PFSK-1 (cell line): ENCODE data around the gene MYH3.

Source experiments
- FOXP2 ChIP-seq: optimal IDR thresholded peaks from 2 replicates; pipeline ENCODE3; 2011; ENCODE audit warnings: borderline replicate concordance, control low read depth, inconsistent platforms; ENCODE audit not compliant: insufficient read depth; ENCODE audit errors: extremely low read length, extremely low read depth
- POLR2AphosphoS5 ChIP-seq: IDR thresholded peaks from 2 replicates; pipeline ENCODE4 v1.6.1; 2012; ENCODE audit warnings: low read depth, mild to moderate bottlenecking, control low read depth, low read length, moderate library complexity
- REST ChIP-seq, 2 experiments: IDR thresholded peaks; 2 replicates each; pipeline versions ENCODE4 v1.6.1 to v1.8.0; 2011 to 2012; ENCODE audit warnings: low read depth in 2 of 2, low read length in 2 of 2, control low read depth in 1 of 2, inconsistent platforms in 1 of 2, mild to moderate bottlenecking in 1 of 2, moderate library complexity in 1 of 2; ENCODE audit not compliant: insufficient read depth in 1 of 2
- SIN3A ChIP-seq: IDR thresholded peaks from 2 replicates; pipeline ENCODE4 v1.6.1; 2012; ENCODE audit warnings: mild to moderate bottlenecking, low read length, moderate library complexity, borderline replicate concordance; ENCODE audit not compliant: insufficient read depth
- TAF1 ChIP-seq: IDR thresholded peaks from 2 replicates; pipeline ENCODE4 v1.6.1; 2012; ENCODE audit warnings: low read length, control low read depth, borderline replicate concordance; ENCODE audit not compliant: insufficient read depth

The MYH3 gene

GRCh38 chr17:10585529-10585928, 71.6 kb downstream of the MYH3 start:
- TF ChIP-seq POLR2AphosphoS5: no peak
- no peak for TF ChIP-seq FOXP2
- TF ChIP-seq TAF1: no peak

GRCh38 chr17:10583834-10584233, 73.3 kb downstream of the MYH3 start:
- TF ChIP-seq FOXP2 (no peak), TAF1 (no peak), SIN3A (no peak), REST (IDR thresholded peaks at IDR 0.05; ENCODE audit: insufficient read depth in 1 of 2, low read depth in 2 of 2, low read length in 2 of 2) (no peak), POLR2AphosphoS5 (no peak)

DNA sequence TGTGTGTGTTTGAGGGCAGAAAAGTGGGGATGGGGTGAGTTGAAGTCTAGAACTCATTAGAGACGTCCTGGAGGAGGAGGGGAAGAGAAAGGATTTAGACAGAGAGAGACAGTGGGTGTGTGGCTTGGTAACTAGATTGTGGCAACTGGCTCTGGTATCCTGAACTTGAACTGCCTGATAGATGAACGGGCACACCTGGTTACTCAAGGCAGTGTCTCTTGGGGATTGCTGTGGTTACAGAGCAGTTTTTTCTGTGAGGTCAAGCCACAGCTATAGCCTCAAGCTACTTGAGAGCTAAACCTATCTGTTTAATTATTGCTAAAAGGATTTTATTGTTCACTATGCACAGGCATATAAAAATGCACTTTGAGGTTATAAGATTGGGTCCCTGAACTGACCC, 77.8 kb downstream of the MYH3 start:
- TF ChIP-seq FOXP2 (no peak), REST (IDR thresholded peaks at IDR 0.05; ENCODE audit: insufficient read depth in 1 of 2, low read depth in 2 of 2, low read length in 2 of 2) (no peak), SIN3A (no peak), TAF1 (no peak), POLR2AphosphoS5 (no peak)
